ENCODE results near the gene KCNH6.

KCNH6 gene

DNA sequence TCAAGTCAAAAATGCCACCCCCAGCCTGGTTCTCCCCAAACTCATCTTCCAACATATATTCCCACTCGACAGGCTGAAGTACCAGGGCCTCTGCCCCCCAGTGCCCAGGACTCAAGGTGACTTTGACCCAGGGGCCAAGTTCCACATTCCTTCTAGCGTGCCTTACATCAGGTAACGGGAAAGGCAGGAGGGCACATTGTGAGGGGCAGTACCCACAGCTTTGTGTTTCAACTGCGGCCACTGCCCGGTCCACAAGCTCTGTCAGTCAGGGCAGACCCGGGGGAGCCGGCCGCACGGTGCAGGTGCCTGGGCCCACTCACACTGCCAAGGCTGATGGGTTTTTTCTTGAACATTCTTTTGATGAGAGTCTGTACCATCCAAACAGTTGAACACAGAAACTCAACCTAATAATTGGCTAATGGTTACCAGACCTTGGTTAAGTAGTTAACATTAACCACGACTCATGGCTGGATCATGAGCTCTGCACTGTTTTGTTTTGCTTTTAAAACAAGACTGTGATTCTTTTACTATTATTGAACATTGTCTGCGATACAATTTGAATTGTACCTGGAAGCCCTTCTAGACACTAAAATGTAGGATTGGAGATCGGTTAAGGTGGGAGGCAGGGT is 28.7 kb upstream of the KCNH6 start (continued):
- TF ChIP-seq, protein P1, sequence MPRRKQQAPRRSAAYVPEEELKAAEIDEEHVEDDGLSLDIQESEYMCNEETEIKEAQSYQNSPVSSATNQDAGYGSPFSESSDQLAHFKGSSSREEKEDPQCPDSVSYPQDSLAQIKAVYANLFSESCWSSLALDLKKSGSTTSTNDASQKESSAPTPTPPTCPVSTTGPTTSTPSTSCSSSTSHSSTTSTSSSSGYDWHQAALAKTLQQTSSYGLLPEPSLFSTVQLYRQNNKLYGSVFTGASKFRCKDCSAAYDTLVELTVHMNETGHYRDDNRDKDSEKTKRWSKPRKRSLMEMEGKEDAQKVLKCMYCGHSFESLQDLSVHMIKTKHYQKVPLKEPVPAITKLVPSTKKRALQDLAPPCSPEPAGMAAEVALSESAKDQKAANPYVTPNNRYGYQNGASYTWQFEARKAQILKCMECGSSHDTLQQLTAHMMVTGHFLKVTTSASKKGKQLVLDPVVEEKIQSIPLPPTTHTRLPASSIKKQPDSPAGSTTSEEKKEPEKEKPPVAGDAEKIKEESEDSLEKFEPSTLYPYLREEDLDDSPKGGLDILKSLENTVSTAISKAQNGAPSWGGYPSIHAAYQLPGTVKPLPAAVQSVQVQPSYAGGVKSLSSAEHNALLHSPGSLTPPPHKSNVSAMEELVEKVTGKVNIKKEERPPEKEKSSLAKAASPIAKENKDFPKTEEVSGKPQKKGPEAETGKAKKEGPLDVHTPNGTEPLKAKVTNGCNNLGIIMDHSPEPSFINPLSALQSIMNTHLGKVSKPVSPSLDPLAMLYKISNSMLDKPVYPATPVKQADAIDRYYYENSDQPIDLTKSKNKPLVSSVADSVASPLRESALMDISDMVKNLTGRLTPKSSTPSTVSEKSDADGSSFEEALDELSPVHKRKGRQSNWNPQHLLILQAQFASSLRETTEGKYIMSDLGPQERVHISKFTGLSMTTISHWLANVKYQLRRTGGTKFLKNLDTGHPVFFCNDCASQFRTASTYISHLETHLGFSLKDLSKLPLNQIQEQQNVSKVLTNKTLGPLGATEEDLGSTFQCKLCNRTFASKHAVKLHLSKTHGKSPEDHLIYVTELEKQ (tag by site-specific recombination; IDR thresholded peaks at IDR 0.05; ENCODE audit: borderline replicate concordance): no peak
- TF ChIP-seq ZNF843 (tag by site-specific recombination; IDR thresholded peaks at IDR 0.05): no peak
- TF ChIP-seq ZNF146 (tag by site-specific recombination; IDR thresholded peaks at IDR 0.05): no peak

DNA sequence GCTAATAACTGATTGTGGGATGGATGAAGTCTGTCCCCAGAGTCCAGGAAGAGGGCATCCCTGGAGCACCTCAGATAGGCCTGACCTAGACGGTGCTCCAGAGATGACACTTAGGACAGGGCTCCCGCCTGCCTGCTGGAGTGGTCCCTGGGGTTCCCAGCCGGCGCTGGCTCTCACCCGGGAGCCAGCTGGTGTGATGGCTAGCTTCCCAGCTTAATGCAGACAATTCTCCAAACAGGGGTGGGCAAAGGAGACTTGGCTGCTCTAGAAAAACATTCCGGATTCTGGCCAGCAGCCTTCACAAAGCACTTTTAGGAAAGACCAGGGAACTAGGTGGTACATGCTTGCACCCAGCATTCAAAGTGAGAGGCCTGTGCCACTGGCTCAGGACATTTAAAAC is 27.7 kb upstream of the KCNH6 start:
- Histone ChIP-seq H3K9me3 (ENCODE audit: control insufficient read depth, insufficient read depth, low read depth, low read length) (no peaks in the 10 kb centered on the region), H3K27ac (ENCODE audit: extremely low read depth, low read depth, low read length) (no peak overlapping the region), H3K4me1 (ENCODE audit: control insufficient read depth, insufficient read depth, low read length) (no peaks in the 10 kb centered on the region), H3K4me3 (ENCODE audit: low read depth, low read length) (no peak overlapping the region), H3K36me3 (ENCODE audit: control insufficient read depth in 2 of 2, insufficient read depth in 1 of 2, low read length in 2 of 2) (no peaks in the 10 kb centered on the region)
- ChIA-PET CTCF (interaction anchor here (0.8 to 2.9 kb wide), 3 partner anchors 17 to 179 kb away, joined by 3 to 11 read pairs (median 4); no protein-coding TSS in a partner anchor), POLR2A (no interaction called here)
- TF ChIP-seq, protein P2, sequence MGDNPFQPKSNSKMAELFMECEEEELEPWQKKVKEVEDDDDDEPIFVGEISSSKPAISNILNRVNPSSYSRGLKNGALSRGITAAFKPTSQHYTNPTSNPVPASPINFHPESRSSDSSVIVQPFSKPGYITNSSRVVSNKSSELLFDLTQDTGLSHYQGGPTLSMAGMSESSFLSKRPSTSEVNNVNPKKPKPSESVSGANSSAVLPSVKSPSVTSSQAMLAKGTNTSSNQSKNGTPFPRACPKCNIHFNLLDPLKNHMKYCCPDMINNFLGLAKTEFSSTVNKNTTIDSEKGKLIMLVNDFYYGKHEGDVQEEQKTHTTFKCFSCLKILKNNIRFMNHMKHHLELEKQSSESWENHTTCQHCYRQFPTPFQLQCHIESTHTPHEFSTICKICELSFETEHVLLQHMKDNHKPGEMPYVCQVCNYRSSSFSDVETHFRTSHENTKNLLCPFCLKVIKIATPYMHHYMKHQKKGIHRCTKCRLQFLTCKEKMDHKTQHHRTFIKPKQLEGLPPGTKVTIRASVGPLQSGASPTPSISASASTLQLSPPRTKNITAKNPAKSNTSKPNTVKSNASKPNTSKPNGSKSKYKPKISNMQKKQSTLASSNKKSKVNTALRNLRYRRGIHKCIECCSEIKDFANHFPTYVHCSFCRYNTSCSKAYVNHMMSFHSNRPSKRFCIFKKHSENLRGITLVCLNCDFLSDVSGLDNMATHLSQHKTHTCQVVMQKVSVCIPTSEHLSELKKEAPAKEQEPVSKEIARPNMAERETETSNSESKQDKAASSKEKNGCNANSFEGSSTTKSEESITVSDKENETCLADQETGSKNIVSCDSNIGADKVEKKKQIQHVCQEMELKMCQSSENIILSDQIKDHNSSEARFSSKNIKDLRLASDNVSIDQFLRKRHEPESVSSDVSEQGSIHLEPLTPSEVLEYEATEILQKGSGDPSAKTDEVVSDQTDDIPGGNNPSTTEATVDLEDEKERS (tag by site-specific recombination; IDR thresholded peaks at IDR 0.05): no peak
- TF ChIP-seq REPIN1 (tag by site-specific recombination; IDR thresholded peaks at IDR 0.05; ENCODE audit: low read depth) (no peak), ZNF23 (tag by site-specific recombination; IDR thresholded peaks at IDR 0.05; ENCODE audit: borderline replicate concordance) (no peak), ZNF747 (tag by site-specific recombination; IDR thresholded peaks at IDR 0.05) (no peak), ZNF558 (tag by site-specific recombination; IDR thresholded peaks at IDR 0.05) (no peak)
- TF ChIP-seq, protein P3, sequence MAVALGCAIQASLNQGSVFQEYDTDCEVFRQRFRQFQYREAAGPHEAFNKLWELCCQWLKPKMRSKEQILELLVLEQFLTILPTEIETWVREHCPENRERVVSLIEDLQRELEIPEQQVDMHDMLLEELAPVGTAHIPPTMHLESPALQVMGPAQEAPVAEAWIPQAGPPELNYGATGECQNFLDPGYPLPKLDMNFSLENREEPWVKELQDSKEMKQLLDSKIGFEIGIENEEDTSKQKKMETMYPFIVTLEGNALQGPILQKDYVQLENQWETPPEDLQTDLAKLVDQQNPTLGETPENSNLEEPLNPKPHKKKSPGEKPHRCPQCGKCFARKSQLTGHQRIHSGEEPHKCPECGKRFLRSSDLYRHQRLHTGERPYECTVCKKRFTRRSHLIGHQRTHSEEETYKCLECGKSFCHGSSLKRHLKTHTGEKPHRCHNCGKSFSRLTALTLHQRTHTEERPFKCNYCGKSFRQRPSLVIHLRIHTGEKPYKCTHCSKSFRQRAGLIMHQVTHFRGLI (tag by site-specific recombination; IDR thresholded peaks at IDR 0.05): no peak
- TF ChIP-seq, protein P4, sequence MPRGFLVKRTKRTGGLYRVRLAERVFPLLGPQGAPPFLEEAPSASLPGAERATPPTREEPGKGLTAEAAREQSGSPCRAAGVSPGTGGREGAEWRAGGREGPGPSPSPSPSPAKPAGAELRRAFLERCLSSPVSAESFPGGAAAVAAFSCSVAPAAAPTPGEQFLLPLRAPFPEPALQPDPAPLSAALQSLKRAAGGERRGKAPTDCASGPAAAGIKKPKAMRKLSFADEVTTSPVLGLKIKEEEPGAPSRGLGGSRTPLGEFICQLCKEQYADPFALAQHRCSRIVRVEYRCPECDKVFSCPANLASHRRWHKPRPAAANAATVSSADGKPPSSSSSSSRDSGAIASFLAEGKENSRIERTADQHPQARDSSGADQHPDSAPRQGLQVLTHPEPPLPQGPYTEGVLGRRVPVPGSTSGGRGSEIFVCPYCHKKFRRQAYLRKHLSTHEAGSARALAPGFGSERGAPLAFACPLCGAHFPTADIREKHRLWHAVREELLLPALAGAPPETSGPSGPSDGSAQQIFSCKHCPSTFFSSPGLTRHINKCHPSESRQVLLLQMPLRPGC (tag by site-specific recombination; IDR thresholded peaks at IDR 0.05): no peak

DNA sequence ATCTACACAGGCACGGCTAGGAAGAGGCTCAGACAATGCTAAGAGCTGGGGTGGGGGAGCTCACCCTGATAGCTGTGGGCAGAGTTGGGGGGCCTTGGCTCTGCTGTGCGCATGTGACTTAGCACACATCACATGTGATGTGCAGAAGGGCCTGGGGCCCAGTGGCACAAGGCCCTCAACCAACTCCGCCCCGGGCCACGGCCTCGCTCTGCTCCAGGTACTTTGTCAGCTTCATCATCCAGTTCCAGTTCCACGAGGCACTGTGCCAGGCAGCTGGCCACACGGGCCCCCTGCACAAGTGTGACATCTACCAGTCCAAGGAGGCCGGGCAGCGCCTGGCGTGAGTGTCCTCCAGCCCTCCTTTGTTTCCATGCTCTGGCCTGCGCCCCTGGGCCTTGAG is 27.0 kb upstream of the KCNH6 start:
- Histone ChIP-seq H3K36me3 (ENCODE audit: control insufficient read depth in 2 of 2, insufficient read depth in 1 of 2, low read length in 2 of 2) (no peaks in the 10 kb centered on the region), H3K27ac (ENCODE audit: extremely low read depth, low read depth, low read length) (no peak overlapping the region), H3K4me3 (ENCODE audit: low read depth, low read length) (no peak overlapping the region), H3K9me3 (ENCODE audit: control insufficient read depth, insufficient read depth, low read depth, low read length) (no peaks in the 10 kb centered on the region), H3K4me1 (ENCODE audit: control insufficient read depth, insufficient read depth, low read length) (no peaks in the 10 kb centered on the region)
- POLR2A ChIA-PET: no interaction called here
- CTCF ChIA-PET: interaction anchor here (0.8 to 2.9 kb wide), 4 partner anchors 8 to 115 kb away, joined by 4 to 11 read pairs (median 7); no protein-coding TSS in a partner anchor
- TF ChIP-seq ZNF366 (tag by site-specific recombination; conservative IDR thresholded peaks at IDR 0.05) (no peak), ZNF624 (tag by site-specific recombination; IDR thresholded peaks at IDR 0.05) (no peak), ZNF2 (tag by site-specific recombination; IDR thresholded peaks at IDR 0.05) (no peak), ZNF549 (tag by site-specific recombination; IDR thresholded peaks at IDR 0.05) (no peak), SCRT2 (tag by site-specific recombination; IDR thresholded peaks at IDR 0.05) (no peak)
- TF ChIP-seq, protein P5, sequence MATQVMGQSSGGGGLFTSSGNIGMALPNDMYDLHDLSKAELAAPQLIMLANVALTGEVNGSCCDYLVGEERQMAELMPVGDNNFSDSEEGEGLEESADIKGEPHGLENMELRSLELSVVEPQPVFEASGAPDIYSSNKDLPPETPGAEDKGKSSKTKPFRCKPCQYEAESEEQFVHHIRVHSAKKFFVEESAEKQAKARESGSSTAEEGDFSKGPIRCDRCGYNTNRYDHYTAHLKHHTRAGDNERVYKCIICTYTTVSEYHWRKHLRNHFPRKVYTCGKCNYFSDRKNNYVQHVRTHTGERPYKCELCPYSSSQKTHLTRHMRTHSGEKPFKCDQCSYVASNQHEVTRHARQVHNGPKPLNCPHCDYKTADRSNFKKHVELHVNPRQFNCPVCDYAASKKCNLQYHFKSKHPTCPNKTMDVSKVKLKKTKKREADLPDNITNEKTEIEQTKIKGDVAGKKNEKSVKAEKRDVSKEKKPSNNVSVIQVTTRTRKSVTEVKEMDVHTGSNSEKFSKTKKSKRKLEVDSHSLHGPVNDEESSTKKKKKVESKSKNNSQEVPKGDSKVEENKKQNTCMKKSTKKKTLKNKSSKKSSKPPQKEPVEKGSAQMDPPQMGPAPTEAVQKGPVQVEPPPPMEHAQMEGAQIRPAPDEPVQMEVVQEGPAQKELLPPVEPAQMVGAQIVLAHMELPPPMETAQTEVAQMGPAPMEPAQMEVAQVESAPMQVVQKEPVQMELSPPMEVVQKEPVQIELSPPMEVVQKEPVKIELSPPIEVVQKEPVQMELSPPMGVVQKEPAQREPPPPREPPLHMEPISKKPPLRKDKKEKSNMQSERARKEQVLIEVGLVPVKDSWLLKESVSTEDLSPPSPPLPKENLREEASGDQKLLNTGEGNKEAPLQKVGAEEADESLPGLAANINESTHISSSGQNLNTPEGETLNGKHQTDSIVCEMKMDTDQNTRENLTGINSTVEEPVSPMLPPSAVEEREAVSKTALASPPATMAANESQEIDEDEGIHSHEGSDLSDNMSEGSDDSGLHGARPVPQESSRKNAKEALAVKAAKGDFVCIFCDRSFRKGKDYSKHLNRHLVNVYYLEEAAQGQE (tag by site-specific recombination; IDR thresholded peaks at IDR 0.05): no peak
- TF ChIP-seq, protein P6, sequence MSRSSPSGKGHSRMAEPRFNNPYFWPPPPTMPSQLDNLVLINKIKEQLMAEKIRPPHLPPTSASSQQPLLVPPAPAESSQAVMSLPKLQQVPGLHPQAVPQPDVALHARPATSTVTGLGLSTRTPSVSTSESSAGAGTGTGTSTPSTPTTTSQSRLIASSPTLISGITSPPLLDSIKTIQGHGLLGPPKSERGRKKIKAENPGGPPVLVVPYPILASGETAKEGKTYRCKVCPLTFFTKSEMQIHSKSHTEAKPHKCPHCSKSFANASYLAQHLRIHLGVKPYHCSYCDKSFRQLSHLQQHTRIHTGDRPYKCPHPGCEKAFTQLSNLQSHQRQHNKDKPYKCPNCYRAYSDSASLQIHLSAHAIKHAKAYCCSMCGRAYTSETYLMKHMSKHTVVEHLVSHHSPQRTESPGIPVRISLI (tag by site-specific recombination; IDR thresholded peaks at IDR 0.05): no peak
